ENCODE data around the gene SLC22A4. TPM values are rescaled to one million over a fixed set of nuclear protein-coding genes. Genes with fewer than 3 reads are reported as not detected.

Gene SLC22A4
- total RNA-seq, 4 donors from 2014 or later: 2.6 to 6.8 (median 5.7) TPM

GRCh38 chr5:132271251-132272246, 22.6 kb upstream of the SLC22A4 start:
- no peak for DNase-seq (ENCODE audit: low spot score)
- no peak for ATAC-seq (ENCODE audit: low FRiP score)
- TF ChIP-seq CTCF (IDR thresholded peaks at IDR 0.05): no peak

GRCh38 chr5:132272311-132273210, 21.6 kb upstream of the SLC22A4 start:
- no peak for TF ChIP-seq CTCF (IDR thresholded peaks at IDR 0.05)
- peak; percentile 64 for DNase-seq (ENCODE audit: low spot score)
- no peak for ATAC-seq (ENCODE audit: low FRiP score)

GRCh38 chr5:132273631-132274030, 20.6 kb upstream of the SLC22A4 start:
- DNase-seq (ENCODE audit: low spot score) (no peak), ATAC-seq (ENCODE audit: low FRiP score) (no peak)
- no peak for TF ChIP-seq CTCF (IDR thresholded peaks at IDR 0.05)

GRCh38 chr5:132274050-132274792, 20.0 kb upstream of the SLC22A4 start:
- DNase-seq (ENCODE audit: low spot score) (no peak), ATAC-seq (ENCODE audit: low FRiP score) (peak; percentile 18)
- no peak for TF ChIP-seq CTCF (IDR thresholded peaks at IDR 0.05)

- DNase-seq (ENCODE audit: low spot score): no peak
- TF ChIP-seq CTCF (IDR thresholded peaks at IDR 0.05): no peak
- ATAC-seq (ENCODE audit: low FRiP score): no peak
Observed at GRCh38 chr5:132275367-132276220, 18.6 kb upstream of the SLC22A4 start.

GRCh38 chr5:132277256-132277655, 16.9 kb upstream of the SLC22A4 start:
- DNase-seq (ENCODE audit: low spot score) (no peak), ATAC-seq (ENCODE audit: low FRiP score) (no peak)
- TF ChIP-seq CTCF (IDR thresholded peaks at IDR 0.05): no peak

All from omental fat pad (tissue), 4 donors.